Endothelial cell of umbilical vein (primary cell): ENCODE measurements around the gene CRYBA4. TPM values are rescaled to one million over a fixed set of nuclear protein-coding genes. Genes with fewer than 3 reads are reported as not detected.

Source experiments
- BruUV-seq: library from RNA; stranded (reverse); fragments of 400-500 nt; replicated peaks from 2 replicates; lab custom pipeline; 2021; lab: Mats Ljungman, UMichigan
- CTCF ChIA-PET: fragments of 300-600, 350-600 bp; sonication (Branson Sonifier 250); formaldehyde crosslinking; loops from one replicate; lab custom pipeline; 2021; ENCODE audit warnings: antibody characterized with exemption, inconsistent platforms; lab: Charles Lee
- POLR2A ChIA-PET: fragments of 300-600, 350-600 bp; sonication (Branson Sonifier 250); formaldehyde crosslinking; loops from one replicate; lab custom pipeline; 2021; ENCODE audit warnings: antibody characterized with exemption, inconsistent platforms; lab: Charles Lee
- DNase-seq: peaks from one replicate; pipeline ENCODE4 v3.0.0-alpha.2; 2011; ENCODE audit warnings: low read depth, low spot score
- FAIRE-seq: peaks from 2 replicates; lab custom pipeline; 2011; peaks lifted over from hg19 to GRCh38; lab: Jason Lieb, UNC
- H2AFZ ChIP-seq: 2 replicates; pipeline ENCODE4 v1.6.0; 2012; ENCODE audit warnings: low read depth, low read length, control low read depth, inconsistent platforms
- H3K27ac ChIP-seq: 2 replicates; pipeline ENCODE4 v1.5.1; 2011; ENCODE audit warnings: low read depth, mild to moderate bottlenecking, control low read depth, low read length, moderate library complexity; ENCODE audit not compliant: insufficient read depth
- H3K27me3 ChIP-seq, 2 experiments: 2 replicates each; pipeline versions ENCODE4 v1.6.0 to v1.6.1; 2011; ENCODE audit warnings: low read length in 2 of 2, mixed read lengths in 1 of 2; ENCODE audit not compliant: control insufficient read depth in 2 of 2, insufficient read depth in 2 of 2
- H3K36me3 ChIP-seq, 2 experiments: 2 replicates in 1 of 2; 3 replicates in 1 of 2; pipeline ENCODE4 v1.5.1; 2011; ENCODE audit warnings: low read length in 2 of 2, mild to moderate bottlenecking in 1 of 2, moderate library complexity in 1 of 2; ENCODE audit not compliant: control insufficient read depth in 2 of 2, insufficient read depth in 2 of 2; ENCODE audit errors: extremely low read depth in 1 of 2
- H3K4me1 ChIP-seq: 3 replicates; pipeline ENCODE4 v1.5.1; 2011; ENCODE audit warnings: mild to moderate bottlenecking, low read length; ENCODE audit not compliant: control insufficient read depth, insufficient read depth; ENCODE audit errors: extremely low read depth
- H3K4me2 ChIP-seq: 2 replicates; pipeline ENCODE4 v1.6.1; 2011; ENCODE audit warnings: low read length, control low read depth, mixed read lengths; ENCODE audit not compliant: insufficient read depth
- H3K4me3 ChIP-seq, 3 experiments: fragments of 200-600 bp in 1 of 3; sonication (generic), shearing (Covaris generic) in 1 of 3; replicated peaks in 1 of 3; 2 replicates each; pipeline ENCODE4 v1.5.1; 2011 to 2016; ENCODE audit warnings: control low read depth in 3 of 3, low read length in 3 of 3, mild to moderate bottlenecking in 2 of 3, inconsistent platforms in 1 of 3, low read depth in 1 of 3, moderate library complexity in 1 of 3; ENCODE audit not compliant: insufficient read depth in 1 of 3
- H3K79me2 ChIP-seq: 2 replicates; pipeline ENCODE4 v1.6.0; 2012; ENCODE audit warnings: low read length, inconsistent platforms; ENCODE audit not compliant: control insufficient read depth, insufficient read depth
- H3K9ac ChIP-seq: replicated peaks from 2 replicates; pipeline ENCODE3; 2011; ENCODE audit warnings: low read length, control low read depth; ENCODE audit not compliant: insufficient read depth; ENCODE audit errors: extremely low read depth
- H3K9me1 ChIP-seq: replicated peaks from 3 replicates; pipeline ENCODE4 v1.6.0; 2011; ENCODE audit warnings: mild to moderate bottlenecking, low read length; ENCODE audit not compliant: control insufficient read depth, insufficient read depth; ENCODE audit errors: extremely low read depth
- H3K9me3 ChIP-seq: replicated peaks from 2 replicates; pipeline ENCODE4 v1.5.1; 2012; ENCODE audit warnings: low read length, inconsistent platforms; ENCODE audit not compliant: control insufficient read depth, insufficient read depth
- H4K20me1 ChIP-seq: replicated peaks from 2 replicates; pipeline ENCODE3; 2011; ENCODE audit warnings: mild to moderate bottlenecking, low read length; ENCODE audit not compliant: control insufficient read depth, insufficient read depth; ENCODE audit errors: extremely low read depth
- EZH2 ChIP-seq: IDR thresholded peaks from 2 replicates; pipeline ENCODE4 v1.6.1; 2012; ENCODE audit warnings: borderline replicate concordance, low read depth, mild to moderate bottlenecking, moderate library complexity, low read length, inconsistent platforms; ENCODE audit not compliant: severe bottlenecking
- FOS ChIP-seq: IDR thresholded peaks from 2 replicates; pipeline ENCODE4 v1.6.1; 2011; ENCODE audit warnings: mild to moderate bottlenecking, low read length, moderate library complexity, borderline replicate concordance; ENCODE audit not compliant: insufficient read depth
- GATA2 ChIP-seq: IDR thresholded peaks from 2 replicates; pipeline ENCODE4 v1.7.0; 2011; ENCODE audit warnings: low read depth, mild to moderate bottlenecking, moderate library complexity, mixed read lengths, low read length; ENCODE audit not compliant: insufficient read length, insufficient read depth
- JUN ChIP-seq: IDR thresholded peaks from 2 replicates; pipeline ENCODE4 v1.6.1; 2011; ENCODE audit warnings: borderline replicate concordance, low read depth; ENCODE audit not compliant: insufficient read length, insufficient read depth
- MAX ChIP-seq: IDR thresholded peaks from 2 replicates; pipeline ENCODE4 v1.6.1; 2011; ENCODE audit not compliant: insufficient read depth, insufficient read length
- MYC ChIP-seq: IDR thresholded peaks from one replicate; pipeline ENCODE4 v1.6.1; 2011; ENCODE audit warnings: mild to moderate bottlenecking, low read depth, low read length
- POLR2A ChIP-seq: IDR thresholded peaks from 2 replicates; pipeline ENCODE4 v1.6.1; 2012; ENCODE audit warnings: low read depth, mild to moderate bottlenecking, control low read depth, low read length
- POLR2AphosphoS5 ChIP-seq: IDR thresholded peaks from 2 replicates; pipeline ENCODE4 v1.6.1; 2012; ENCODE audit warnings: low read depth, mild to moderate bottlenecking, control low read depth, low read length, moderate library complexity; ENCODE audit not compliant: insufficient read depth
- dilution Hi-C: fragments of 300-500 bp; cut with MboI; formaldehyde crosslinking; loops from one replicate; pipeline ENCODE4 v1.15.0; 2019; ENCODE audit warnings: low sequenced_read_pairs; ENCODE audit not compliant: extremely low pct_ligation_motif_present
- intact Hi-C: fragments of 100-400 bp; cut with micrococcal nuclease; formaldehyde crosslinking; loops from one replicate; pipeline ENCODE4 v1.10.0; 2022
- polyA plus RNA-seq, 4 experiments: library from polyadenylated mRNA; depleted of rRNA in 3 of 4; stranded (reverse) in 3 of 4; unstranded in 1 of 4; fragments of >200 nt; gene quantifications; 2 replicates each; pipeline versions ENCODE4 v1.2.1 to v1.2.3, GENCODE V29; 2011 to 2012; ENCODE audit warnings: missing spikeins in 1 of 4
- total RNA-seq: library from RNA; stranded (reverse); gene quantifications from 2 replicates; pipeline ENCODE4 v1.2.3, GENCODE V29; 2021

The CRYBA4 gene
- total and polyA plus RNA-seq, 2 donors (not counting 3 experiments of a cell fraction or from before 2014, with no cell fraction given): not detected

DNA sequence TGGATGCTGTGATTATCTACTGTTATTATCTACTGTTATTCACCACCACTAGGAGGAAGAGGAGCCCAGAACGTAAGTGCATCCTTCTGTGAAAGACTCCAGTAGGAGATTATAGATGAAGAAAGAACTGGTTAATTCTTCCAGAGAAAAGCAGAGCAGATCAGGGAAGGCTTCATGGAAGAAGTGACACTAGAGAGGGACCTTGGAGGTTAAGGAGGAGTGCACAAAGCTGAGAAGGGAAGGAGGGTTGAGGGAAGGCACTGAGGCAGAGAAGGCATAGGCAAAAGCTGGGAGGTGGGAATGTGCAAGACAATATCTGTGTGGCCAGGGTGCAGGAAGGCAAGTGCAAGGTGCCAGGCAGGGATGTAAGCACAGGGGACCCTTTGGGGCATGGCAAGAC is 17.4 kb upstream of the CRYBA4 start:
- Histone ChIP-seq H3K4me2 (no peak overlapping the region), H3K9me3 (no peaks in the 10 kb centered on the region), H3K27ac (no peak overlapping the region), H3K36me3 (no peaks in the 10 kb centered on the region), H2AFZ (no peak overlapping the region), H3K9ac (no peak overlapping the region), H3K4me1 (no peaks in the 10 kb centered on the region), H3K9me1 (no peaks in the 10 kb centered on the region), H3K79me2 (no peaks in the 10 kb centered on the region), H4K20me1 (no peaks in the 10 kb centered on the region), H3K27me3 (peaks cover 3 to 6% of the 10 kb centered on the region in 2 experiments), H3K4me3 (no peak overlapping the region)
- DNase-seq (no peak), FAIRE-seq (no peak)
- no TSS peak for BruUV-seq
- CTCF ChIA-PET: no interaction called here
- dilution Hi-C loops (no loop called here), intact Hi-C loops (no loop called here)
- POLR2A ChIA-PET: no interaction called here
- TF ChIP-seq EZH2 (no peak), POLR2AphosphoS5 (no peak), MYC (no peak), FOS (no peak), POLR2A (no peak)

DNA sequence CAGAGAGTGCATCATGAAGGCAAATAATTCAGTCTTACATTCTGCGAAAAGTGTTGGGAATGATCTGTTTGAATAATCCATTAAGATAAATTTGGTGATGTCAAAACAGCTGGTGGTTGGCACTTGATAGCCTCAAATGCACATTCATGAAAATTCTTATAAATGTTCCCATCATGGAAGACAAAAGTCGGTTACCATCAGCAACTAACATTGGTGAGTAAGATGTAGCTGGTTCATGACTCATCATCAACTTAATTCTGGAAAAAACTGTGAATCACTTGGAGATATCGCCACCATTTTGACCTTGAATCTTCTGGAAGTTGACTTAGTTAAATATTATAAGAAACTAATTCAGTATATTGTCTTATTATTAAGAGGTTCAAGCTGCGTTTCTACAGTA is 15.2 kb upstream of the CRYBA4 start:
- Histone ChIP-seq H3K4me2 (no peak overlapping the region), H3K79me2 (no peaks in the 10 kb centered on the region), H3K9ac (no peak overlapping the region), H3K36me3 (no peaks in the 10 kb centered on the region), H3K9me3 (no peaks in the 10 kb centered on the region), H3K27ac (no peak overlapping the region), H3K4me1 (no peaks in the 10 kb centered on the region), H4K20me1 (no peaks in the 10 kb centered on the region), H3K4me3 (no peak overlapping the region), H3K9me1 (no peaks in the 10 kb centered on the region), H2AFZ (no peak overlapping the region), H3K27me3 (peaks cover 0 to 3% of the 10 kb centered on the region in 2 experiments)
- POLR2A ChIA-PET: no interaction called here
- CTCF ChIA-PET: interaction anchor here (0.6 kb wide), 1 partner anchor 12 kb away, joined by 4 read pairs; no protein-coding TSS in a partner anchor
- FAIRE-seq (no peak), DNase-seq (no peak)
- TF ChIP-seq MAX (no peak), FOS (peak; percentile 25), GATA2 (no peak), JUN (peak; percentile 33)
- no TSS peak for BruUV-seq
- dilution Hi-C loops (no loop called here), intact Hi-C loops (no loop called here)
